GM12864 (cell line): ENCODE data around the gene TGFBR3.

ENCODE experiments used
- DNase-seq: peaks from one replicate; pipeline ENCODE4 v3.0.0-alpha.2; 2011; ENCODE audit warnings: low read depth
- H3K4me3 ChIP-seq: 2 replicates; pipeline ENCODE4 v1.5.1; 2011; ENCODE audit warnings: mild to moderate bottlenecking, low read depth, low read length, control low read depth
- TF ChIP-seq, protein P1 (sequence below): IDR thresholded peaks from 2 replicates; pipeline ENCODE4 v1.5.1; 2011; ENCODE audit warnings: low read depth, mild to moderate bottlenecking, moderate library complexity, low read length, control low read depth, inconsistent platforms; ENCODE audit errors: missing control alignments

The TGFBR3 gene

DNA sequence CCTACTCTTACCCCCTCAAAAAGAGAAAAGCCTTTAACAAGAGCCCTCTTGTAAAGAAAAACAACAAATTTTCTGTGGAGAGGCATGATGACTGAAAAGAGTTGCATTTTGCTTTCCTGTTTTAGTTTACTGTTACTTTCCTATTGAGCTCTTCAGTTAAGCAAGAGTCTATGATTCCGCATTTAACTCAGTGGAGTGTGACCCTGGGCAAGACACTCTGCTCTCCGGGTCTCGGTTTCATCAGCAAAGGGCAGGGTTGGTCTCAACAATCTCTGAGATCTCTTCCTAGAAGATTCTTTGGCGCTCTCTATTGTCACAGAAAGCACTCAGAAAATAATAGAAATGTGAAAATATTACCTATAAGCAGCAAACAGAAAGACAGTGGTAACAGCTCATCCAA is 175.7 kb downstream of the TGFBR3 start:
- DNase-seq = no peak
- H3K4me3 ChIP-seq = no peak overlapping the region
- TF ChIP-seq, protein P1, sequence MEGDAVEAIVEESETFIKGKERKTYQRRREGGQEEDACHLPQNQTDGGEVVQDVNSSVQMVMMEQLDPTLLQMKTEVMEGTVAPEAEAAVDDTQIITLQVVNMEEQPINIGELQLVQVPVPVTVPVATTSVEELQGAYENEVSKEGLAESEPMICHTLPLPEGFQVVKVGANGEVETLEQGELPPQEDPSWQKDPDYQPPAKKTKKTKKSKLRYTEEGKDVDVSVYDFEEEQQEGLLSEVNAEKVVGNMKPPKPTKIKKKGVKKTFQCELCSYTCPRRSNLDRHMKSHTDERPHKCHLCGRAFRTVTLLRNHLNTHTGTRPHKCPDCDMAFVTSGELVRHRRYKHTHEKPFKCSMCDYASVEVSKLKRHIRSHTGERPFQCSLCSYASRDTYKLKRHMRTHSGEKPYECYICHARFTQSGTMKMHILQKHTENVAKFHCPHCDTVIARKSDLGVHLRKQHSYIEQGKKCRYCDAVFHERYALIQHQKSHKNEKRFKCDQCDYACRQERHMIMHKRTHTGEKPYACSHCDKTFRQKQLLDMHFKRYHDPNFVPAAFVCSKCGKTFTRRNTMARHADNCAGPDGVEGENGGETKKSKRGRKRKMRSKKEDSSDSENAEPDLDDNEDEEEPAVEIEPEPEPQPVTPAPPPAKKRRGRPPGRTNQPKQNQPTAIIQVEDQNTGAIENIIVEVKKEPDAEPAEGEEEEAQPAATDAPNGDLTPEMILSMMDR = no peak

DNA sequence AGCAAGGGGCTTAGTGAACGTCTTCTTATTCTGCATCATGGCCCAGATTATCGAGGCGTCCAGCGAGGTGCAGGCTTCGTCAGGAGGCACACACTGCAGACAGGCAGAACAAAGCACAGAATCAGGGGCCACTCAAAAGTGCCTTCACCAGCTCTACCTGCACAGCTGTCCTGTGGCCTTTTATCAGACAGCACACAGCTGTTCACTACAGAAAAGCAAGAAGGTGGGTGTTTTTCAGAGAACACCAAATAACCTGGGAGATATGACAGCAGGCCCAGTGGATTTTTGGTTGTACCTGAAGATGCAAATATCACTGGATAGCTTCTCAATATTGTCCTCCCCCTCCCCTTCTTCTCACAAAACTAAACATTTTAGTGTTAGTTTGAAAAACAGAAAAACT is 177.3 kb downstream of the TGFBR3 start:
- DNase-seq = no peak
- TF ChIP-seq, protein P1 = no peak
- no peak overlapping the region for H3K4me3 ChIP-seq

DNA sequence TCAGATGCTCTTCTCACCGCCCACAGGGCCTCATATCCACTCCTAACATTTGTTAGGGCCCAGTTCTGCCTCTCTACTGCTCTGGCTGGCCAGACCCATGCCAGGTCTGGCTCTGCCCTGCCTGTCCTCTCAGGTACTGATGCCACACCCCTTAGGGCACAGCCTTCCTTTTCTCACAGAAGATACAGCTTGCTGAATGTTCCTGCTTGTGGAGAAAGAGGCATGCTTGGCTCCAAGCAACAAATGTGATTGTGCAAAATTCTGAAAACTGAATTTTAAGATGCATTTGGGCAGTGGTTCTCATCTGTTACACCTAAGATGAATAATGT is 178.1 kb downstream of the TGFBR3 start:
- TF ChIP-seq, protein P1 = no peak
- no peak for DNase-seq
- H3K4me3 ChIP-seq = no peak overlapping the region

DNA sequence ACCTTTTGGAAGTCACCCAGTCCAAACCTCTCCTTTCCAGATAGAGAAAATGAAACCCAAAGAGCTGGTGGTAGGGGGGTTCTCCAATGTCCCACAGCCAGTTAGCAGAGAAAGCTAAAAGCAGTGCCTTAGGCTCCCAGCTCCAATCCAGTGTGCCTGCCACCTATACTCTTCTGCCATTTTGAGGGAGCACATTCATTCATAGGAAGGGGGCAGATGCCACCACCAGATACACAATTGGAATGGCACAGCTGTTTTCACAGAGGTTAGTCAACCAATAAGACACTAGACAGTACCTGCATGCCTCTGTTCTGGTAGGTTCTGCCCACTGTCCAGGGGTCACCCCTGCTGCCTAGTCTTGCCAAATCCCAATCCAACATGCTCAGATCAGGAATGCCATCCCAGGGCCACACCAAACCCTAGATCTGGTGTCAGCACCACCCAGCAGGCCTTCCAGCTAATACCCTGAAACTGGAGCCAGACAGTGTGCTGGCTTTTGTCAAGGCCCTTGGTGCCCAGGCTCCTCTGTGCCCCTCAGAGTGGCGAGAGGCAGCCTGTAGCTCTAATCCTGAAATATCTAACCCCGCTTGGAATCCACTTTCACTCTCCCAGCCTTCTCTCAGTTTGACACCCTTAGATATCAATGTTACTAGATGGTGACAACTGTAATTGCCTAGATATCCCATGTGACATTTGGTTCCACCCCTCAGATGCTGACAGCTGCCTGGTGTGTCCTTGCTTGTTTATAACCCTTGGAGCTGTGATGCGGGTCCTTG is 178.6 kb downstream of the TGFBR3 start:
- H3K4me3 ChIP-seq = no peak overlapping the region
- TF ChIP-seq, protein P1 = no peak
- no peak for DNase-seq

DNA sequence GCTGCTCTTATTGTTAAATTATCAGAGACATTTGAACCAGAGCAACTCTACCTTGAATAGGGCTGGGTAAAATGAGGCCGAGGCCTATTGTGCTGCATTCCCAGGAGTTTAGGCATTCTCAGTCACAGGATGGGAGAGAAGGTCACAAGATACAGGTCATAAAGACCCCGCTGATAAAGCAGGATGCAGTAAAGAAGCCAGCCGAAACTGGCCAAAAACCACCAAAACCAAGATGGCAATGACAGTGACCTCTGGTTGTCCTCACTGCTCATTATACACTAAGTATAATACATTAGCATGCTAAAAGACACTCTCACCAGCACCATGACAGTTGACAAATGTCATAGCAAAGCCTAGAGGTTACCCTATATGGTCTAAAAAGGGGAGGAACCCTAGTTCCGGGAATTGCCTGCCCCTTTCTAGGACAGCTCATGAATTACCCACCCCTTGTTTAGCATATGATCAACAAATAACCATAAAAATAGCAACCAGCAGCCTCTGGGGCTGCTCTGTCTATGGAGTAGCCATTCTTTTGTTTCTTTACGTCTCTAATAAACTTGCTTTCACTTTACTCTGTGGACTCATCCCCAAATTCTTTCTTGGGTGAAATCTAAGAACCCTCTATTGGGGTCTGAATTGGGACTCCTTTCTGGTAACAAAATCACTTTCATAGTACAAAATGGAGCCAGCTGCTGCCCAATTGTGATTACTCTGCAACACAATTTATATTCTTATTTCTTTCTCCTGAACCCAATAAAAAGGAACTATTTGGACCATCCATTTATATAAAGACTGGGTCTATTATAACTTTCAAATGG is 179.6 kb downstream of the TGFBR3 start:
- H3K4me3 ChIP-seq = no peak overlapping the region
- DNase-seq = no peak
- TF ChIP-seq, protein P1 = no peak

DNA sequence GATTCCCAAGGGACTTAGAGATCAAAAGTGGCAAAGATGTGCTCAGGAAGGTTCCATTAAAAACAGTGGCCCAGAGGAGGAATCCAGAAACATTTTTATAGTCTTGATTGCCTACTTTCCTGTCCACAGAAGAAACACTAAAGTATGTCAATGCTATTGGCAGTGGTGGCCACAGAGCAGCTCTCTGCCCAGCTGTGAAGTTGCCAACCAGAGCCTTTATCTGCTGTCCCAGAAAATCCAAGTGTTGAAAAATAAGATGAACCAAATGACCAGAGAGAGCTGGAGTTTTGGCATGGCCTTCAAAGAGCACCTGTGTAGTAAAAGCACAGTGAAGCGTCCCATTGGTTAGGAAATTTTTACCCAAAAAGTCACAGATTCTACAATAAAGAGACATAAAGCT is 181.2 kb downstream of the TGFBR3 start:
- TF ChIP-seq, protein P1 = no peak
- H3K4me3 ChIP-seq = no peak overlapping the region
- DNase-seq = no peak
